A549 (cell line): ENCODE measurements around the gene LSG1.

ENCODE experiments used
- EP300 ChIP-seq, 2 experiments: fragments of >200 bp; sonication (Bioruptor Twin); formaldehyde crosslinking; IDR thresholded peaks; 2 replicates in 1 of 2; 3 replicates in 1 of 2; pipeline ENCODE4 v1.6.1; 2016 to 2017
- HDAC2 ChIP-seq: fragments of 200-600 bp; sonication (generic); IDR thresholded peaks from 2 replicates; pipeline ENCODE4 v1.6.1; 2016
- HMGXB4 ChIP-seq: fragments of 250-450 bp; sonication (Bioruptor Pico); IDR thresholded peaks from 2 replicates; pipeline ENCODE4 v1.5.0; 2021; ENCODE audit warnings: mild to moderate bottlenecking, moderate library complexity, borderline replicate concordance
- POLR2A ChIP-seq: IDR thresholded peaks from 2 replicates; pipeline ENCODE4 v1.6.1; 2012; ENCODE audit warnings: mild to moderate bottlenecking, low read length
- RAD21 ChIP-seq, 2 experiments: fragments of >200 bp in 1 of 2; sonication (Bioruptor Twin) in 1 of 2; formaldehyde crosslinking in 1 of 2; IDR thresholded peaks in 1 of 2; conservative IDR thresholded peaks in 1 of 2; 2 replicates in 1 of 2; 3 replicates in 1 of 2; pipeline ENCODE4 v1.6.1; 2012 to 2018; ENCODE audit warnings: inconsistent platforms in 1 of 2
- RCOR1 ChIP-seq: fragments of 150-350 bp; IDR thresholded peaks from 2 replicates; pipeline ENCODE4 v1.6.1; 2014; ENCODE audit warnings: antibody characterized with exemption, low read length, low read depth
- RFX5 ChIP-seq: fragments of 450-650 bp; IDR thresholded peaks from 2 replicates; pipeline ENCODE4 v1.7.1; 2014; ENCODE audit warnings: antibody characterized with exemption, mild to moderate bottlenecking, moderate library complexity
- TF ChIP-seq, protein P1 (sequence below): fragments of >200 bp; sonication (Bioruptor Twin); formaldehyde crosslinking; IDR thresholded peaks from 3 replicates; pipeline ENCODE4 v1.5.1; 2016
- TF ChIP-seq, protein P2 (sequence below): IDR thresholded peaks from 2 replicates; pipeline ENCODE4 v1.6.1; 2012
- TF ChIP-seq, protein P3 (sequence below): fragments of 150-350 bp; IDR thresholded peaks from 2 replicates; pipeline ENCODE4 v1.6.1; 2014; ENCODE audit warnings: low read depth, mild to moderate bottlenecking, low read length

DNA sequence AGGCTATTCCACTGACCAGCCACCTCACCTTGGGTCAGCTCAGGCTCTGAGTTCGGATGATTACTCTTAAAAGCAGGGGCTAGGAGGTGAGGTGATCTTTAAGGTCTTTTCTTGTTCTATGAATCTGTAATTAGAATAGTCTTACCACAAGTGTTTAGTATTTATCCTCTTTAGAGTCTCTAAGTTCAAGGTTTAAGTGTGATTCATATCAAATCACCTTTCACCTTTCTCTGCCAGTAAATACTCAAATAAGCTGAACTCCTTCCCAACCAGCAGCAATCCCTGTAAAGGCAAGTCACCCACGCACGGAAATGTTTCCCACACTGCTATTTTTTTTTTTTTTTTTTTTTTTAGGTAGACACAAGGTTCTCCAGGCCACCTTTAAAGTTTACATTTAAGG lies 24.2 kb downstream of the LSG1 start:
- TF ChIP-seq RAD21 (conservative IDR thresholded peaks at IDR 0.05 in 1 of 2, IDR thresholded peaks at IDR 0.05 in 1 of 2) (no peak), EP300 (IDR thresholded peaks at IDR 0.05) (no peak), HMGXB4 (no peak), RFX5 (no peak), POLR2A (no peak), HDAC2 (no peak), RCOR1 (no peak)
- TF ChIP-seq, protein P1, sequence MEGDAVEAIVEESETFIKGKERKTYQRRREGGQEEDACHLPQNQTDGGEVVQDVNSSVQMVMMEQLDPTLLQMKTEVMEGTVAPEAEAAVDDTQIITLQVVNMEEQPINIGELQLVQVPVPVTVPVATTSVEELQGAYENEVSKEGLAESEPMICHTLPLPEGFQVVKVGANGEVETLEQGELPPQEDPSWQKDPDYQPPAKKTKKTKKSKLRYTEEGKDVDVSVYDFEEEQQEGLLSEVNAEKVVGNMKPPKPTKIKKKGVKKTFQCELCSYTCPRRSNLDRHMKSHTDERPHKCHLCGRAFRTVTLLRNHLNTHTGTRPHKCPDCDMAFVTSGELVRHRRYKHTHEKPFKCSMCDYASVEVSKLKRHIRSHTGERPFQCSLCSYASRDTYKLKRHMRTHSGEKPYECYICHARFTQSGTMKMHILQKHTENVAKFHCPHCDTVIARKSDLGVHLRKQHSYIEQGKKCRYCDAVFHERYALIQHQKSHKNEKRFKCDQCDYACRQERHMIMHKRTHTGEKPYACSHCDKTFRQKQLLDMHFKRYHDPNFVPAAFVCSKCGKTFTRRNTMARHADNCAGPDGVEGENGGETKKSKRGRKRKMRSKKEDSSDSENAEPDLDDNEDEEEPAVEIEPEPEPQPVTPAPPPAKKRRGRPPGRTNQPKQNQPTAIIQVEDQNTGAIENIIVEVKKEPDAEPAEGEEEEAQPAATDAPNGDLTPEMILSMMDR: no peak
- TF ChIP-seq, protein P2, sequence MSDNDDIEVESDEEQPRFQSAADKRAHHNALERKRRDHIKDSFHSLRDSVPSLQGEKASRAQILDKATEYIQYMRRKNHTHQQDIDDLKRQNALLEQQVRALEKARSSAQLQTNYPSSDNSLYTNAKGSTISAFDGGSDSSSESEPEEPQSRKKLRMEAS: no peak
- TF ChIP-seq, protein P3, sequence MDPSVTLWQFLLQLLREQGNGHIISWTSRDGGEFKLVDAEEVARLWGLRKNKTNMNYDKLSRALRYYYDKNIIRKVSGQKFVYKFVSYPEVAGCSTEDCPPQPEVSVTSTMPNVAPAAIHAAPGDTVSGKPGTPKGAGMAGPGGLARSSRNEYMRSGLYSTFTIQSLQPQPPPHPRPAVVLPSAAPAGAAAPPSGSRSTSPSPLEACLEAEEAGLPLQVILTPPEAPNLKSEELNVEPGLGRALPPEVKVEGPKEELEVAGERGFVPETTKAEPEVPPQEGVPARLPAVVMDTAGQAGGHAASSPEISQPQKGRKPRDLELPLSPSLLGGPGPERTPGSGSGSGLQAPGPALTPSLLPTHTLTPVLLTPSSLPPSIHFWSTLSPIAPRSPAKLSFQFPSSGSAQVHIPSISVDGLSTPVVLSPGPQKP: no peak
